Effector CD8-positive, alpha-beta T cell (primary cell): ENCODE measurements around the gene ARHGAP18.

Experiments
- DNase-seq: peaks from one replicate; lab custom pipeline; 2025; lab: John Stamatoyannopoulos, UW
- total RNA-seq, 4 experiments: gene quantifications; one replicate each; lab custom pipeline; 2026; lab: John Stamatoyannopoulos, UW

Gene ARHGAP18, protein sequence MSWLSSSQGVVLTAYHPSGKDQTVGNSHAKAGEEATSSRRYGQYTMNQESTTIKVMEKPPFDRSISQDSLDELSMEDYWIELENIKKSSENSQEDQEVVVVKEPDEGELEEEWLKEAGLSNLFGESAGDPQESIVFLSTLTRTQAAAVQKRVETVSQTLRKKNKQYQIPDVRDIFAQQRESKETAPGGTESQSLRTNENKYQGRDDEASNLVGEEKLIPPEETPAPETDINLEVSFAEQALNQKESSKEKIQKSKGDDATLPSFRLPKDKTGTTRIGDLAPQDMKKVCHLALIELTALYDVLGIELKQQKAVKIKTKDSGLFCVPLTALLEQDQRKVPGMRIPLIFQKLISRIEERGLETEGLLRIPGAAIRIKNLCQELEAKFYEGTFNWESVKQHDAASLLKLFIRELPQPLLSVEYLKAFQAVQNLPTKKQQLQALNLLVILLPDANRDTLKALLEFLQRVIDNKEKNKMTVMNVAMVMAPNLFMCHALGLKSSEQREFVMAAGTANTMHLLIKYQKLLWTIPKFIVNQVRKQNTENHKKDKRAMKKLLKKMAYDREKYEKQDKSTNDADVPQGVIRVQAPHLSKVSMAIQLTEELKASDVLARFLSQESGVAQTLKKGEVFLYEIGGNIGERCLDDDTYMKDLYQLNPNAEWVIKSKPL
- total RNA-seq, result 18.3 to 56.6 (median 47.5) reads per million in 4 experiments

DNA sequence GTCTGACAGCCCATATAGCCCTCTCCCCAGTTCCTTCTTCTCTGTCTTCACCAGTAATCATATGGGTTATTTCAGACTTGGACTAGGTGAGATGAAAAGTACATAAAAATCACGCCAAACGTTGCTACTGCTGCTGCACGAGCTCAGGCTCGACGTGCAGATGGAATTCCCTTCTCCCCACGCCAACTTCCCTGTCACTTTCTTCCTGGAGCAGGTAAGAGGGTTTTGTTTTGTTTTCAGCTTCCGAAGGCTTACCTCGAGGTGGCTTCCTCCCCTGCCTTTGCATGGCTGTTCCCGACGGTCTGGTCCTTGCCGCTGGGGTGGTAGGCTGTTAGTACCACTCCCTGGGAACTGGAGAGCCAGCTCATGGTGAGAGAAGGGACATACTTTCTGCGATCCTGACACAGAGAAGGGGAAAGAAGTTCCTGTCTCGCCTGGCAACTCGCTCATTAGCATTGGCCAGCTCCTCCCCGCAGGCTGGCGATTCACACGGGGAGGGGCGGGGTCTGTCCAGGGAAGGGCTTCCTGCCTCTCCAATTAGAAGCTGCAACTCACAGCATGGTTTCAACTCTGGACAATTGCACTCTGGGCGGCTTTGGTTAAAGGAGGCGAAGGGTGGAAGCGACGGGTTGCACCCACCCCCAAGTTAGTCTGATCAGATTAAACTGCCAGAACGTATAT, at the start of gene ARHGAP18:
ARHGAP18 (minus strand) TSS at position 409 of the 681 bp plus-strand sequence; CDS start at position 368, 41 bp downstream.
- peak; percentile 50 for DNase-seq

DNA sequence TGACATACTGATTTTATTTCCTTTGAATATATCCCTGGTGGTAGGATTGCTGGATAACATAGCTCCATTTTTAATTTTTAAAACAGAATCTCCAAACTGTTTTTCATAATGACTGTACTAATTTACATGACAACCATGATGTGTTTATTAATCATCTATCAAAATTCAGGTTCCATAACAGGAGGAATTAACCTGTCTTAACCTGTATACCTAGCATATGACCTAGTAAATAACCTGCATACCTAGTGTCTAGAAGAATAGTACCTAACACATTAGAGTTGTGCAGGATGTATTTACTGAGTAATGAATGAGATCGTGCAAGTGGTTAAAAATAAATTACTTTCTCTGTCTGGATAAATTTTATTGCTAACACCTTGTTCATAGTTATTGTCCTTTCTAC, 45.8 kb upstream of the ARHGAP18 start:
- DNase-seq, result no peak

DNA sequence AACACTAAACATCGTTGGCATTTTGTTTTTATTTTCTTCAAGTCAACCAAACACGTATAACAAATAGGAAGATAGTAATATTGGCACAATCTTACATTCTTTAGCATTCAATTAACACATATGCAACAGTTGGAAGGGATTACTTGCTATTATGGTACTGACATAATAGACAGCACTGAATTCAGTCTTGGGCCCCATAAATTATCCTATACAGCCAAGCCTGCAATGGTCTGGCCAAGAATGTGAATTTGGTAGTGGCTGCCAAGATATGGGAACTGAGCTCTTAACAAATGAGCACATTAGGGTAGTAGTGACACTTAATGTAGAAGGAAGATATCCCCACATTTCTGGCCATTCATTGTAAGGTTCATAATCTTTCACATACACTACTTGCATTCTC, 44.8 kb upstream of the ARHGAP18 start:
- no peak for DNase-seq

DNA sequence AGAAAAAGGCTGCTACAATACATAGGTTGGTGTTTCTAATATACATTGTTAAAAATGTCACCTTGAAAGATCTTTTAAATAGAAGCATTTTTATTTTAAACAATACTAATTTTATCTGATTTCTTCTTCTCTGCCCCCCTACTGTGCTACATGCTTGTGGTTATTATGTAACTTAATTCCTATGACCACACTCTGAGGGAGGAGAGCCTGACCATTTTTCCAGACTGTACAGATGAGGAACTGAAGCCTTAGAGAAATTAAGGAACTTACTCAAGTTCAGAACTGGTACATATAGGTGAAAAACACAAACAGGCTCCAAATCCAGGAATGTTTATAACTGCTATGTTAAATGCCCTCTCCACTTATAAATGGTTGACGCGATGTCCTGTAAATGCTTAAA, 43.4 kb upstream of the ARHGAP18 start:
- DNase-seq, result no peak

DNA sequence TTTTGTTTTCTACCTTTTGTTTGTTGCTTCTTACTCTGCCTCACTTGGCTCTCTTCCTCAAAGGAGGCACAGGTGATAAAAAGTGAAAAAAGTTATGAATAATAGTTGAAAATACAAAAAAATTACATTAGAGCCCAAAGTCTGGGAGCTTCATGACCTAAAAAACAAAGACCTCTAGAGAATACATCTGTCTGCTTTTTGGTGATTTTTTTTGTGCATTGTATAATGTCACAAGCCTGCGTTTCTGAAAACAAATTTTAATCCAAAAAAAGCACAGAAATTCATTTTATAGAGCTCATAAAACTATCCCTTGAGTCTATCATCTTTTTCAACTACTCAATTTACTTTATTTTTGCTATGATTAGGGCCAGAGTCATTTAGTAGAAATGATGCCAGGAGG, 41.4 kb upstream of the ARHGAP18 start:
- DNase-seq, result no peak

DNA sequence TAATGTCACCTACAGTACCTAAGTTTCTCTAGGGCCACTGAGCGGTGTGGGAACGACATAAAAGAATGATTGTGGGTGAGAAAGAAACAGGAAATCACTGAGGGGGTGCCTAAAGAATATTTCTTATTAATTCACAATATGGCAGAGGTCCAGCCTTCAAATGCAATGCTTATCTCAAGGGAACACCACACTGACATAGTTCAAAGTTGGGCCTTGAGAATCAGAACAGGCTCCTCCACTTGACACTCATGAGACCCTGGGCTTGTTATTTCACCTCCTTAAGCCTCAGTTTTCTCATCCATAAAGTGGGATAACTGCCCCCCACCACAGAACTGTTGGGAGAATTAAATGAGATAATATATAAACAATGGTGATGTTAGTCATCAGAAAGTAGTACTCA, 40.4 kb upstream of the ARHGAP18 start:
- DNase-seq, result no peak

DNA sequence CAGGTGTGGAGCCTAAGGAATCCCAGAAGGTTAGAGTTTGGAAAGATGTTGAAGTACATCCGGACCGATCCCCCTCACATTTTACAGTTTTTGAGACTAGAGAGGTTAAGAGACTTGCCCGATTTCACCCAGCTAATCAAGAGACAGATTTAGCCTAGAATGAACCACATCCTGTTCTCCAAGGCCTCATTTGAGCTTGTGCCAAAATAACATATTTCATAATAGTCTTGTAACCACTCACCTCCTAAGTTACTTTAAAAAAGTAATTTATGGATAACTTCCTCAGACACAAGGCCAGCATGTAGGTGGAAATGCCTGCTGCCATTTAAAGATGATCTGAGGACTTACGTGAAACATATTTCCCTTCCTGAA, 39.8 kb upstream of the ARHGAP18 start:
- DNase-seq, result no peak

DNA sequence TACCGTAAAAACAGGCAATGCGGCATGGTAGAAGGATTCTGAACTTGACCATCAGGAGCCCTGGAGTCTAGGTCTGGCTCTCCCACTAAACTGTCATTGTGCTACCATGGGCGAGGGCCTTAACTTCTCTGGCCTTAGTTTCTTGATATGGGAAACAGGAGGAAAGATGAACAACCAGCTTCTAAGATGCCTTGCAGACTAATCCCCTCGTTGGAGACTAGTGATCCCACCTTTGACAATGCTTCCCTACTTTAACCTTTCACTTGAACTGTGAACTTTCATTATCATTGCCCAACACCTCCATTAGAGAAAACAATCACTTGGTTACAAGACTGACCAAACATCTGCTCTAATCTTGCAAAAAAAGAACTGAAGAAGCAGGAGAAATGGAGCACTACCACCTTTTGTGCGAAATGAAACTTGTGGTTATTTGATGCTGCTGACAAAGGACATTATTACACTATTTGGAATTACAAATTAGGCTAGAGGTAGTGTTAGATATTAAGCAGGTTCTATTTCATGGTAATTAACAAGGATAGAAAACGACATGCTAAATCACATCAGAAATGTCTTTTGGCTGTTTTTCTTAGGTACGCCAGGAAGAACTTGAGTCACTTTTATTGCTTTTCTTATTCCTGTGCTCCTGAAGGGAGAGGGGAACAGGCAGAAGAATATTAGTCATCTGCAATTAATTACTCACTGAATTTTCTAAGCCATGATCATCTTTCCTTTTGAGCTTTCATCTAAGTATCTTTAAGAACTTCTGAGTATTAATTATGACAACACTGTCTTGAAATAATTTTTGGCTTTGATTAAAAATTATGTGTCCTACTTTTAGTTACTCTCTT, 39.1 kb upstream of the ARHGAP18 start:
- DNase-seq, result no peak

DNA sequence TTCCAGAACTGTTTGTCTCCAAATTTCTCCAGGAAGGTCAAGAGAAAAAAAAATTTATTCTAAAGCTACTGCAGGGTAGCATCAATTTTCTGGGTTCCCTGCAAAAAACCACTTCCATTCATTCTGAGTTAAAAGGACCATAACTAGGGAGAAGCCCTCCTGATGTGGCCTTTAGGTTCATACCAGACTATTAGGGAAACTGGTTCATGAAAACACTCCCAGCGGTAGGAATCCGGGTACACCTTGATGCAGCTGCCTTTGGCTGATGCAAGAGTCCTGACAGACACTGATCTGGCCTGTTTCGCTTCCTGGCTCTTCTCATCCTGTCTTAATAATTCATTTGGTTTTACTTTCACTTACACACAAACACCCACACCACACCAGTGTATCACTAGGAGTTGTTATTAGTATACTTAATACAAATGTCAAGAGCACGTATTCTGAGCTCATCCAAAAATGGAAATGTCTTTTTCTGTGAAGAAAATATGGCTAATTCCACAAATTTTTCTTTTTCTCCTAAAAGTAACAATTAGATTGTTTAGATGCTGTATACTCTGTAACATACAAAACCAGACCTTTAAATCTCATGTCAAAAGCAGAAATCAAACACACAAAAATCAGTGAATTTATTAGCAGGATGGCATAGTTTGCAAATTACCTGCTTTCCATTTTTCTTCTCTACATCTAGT, 38.4 kb upstream of the ARHGAP18 start:
- DNase-seq, result peak; percentile 4

DNA sequence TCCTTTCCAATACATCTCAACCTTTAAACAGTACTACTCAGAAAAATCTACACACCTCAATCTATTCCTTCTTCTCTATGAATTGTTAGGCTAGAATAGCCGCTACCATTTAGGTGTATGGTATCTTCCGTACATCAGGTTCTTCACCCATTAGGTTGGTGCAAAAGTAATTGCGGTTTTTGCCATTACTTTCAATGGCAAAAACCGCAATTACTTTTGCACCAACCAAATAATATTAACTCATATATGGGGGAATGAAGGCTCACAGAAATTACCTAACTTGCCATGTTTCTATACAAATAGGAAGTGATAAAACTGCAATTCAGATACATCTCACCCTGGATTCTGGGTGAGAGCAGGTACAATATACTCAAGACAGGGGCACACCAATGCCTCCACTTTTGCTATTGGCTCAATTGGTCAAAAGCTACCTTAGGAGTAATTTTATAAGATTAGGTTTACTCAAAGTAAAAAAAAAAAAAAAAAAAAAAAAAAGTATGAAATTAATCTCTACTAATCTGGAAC, 37.7 kb upstream of the ARHGAP18 start:
- DNase-seq, result no peak

DNA sequence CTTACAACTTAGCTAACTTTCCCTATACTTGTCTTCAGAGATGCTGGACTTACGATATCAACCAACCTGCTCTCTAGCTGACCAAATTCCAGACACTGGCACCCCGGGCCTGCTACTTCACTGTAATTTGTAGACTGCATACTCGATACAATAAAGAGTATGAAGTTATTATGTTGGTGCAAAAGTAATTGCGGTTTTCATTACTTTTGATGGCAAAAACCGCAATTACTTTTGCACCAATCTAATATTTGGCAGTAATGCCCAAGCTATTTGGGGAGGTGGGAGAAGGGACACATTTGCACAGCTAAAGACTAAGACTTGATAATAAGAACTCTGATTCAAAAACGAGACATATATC, 34.9 kb upstream of the ARHGAP18 start:
- DNase-seq, result no peak

DNA sequence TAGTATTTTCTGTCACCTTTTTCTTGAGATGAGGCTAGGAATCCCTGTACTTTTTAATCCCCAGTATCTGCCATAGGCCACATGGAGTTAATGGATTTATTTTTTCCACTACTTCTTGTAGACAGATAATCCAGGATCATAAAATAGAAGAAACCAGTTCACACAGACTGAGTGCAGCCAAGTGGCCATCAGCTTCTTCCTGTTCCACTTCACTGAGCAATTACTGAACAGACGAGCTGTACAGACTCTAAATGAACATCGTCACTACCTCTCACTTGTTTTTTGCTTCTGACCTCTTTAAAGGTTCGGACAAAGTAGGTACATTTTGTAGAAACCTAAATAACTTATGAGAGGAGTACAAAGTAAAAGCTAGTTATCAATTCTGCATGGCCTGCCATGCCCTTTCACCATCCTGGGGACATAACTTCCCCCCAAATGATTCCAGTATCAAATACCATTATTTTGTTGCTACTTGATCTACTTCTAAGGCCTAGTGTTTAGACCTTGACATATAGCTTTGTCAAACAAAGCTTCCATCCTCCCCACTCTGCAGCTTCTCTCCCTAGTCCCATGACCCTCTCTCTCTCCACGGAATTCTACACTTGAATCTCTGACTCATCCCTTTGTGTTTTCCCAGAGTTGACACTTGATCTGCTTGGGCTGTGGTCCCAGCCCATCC, 34.4 kb upstream of the ARHGAP18 start:
- no peak for DNase-seq

DNA sequence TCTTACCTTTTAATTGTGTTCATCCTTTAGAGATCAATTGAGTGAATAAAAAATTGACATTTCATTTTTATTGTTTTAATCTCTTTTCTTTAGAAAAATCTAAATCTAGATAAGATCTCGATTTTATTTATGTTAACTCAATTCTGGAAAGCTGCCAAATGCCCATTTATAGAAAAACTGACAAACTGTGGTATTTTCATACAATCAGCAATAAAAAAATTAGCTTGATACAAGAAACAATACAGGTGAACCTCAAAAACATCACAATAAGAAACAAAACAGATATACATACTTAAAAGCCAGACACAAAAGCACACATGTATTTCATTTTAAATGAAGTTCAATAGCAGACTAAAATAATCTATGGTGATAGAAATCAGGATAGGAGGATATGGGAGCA, 30.0 kb upstream of the ARHGAP18 start:
- no peak for DNase-seq

DNA sequence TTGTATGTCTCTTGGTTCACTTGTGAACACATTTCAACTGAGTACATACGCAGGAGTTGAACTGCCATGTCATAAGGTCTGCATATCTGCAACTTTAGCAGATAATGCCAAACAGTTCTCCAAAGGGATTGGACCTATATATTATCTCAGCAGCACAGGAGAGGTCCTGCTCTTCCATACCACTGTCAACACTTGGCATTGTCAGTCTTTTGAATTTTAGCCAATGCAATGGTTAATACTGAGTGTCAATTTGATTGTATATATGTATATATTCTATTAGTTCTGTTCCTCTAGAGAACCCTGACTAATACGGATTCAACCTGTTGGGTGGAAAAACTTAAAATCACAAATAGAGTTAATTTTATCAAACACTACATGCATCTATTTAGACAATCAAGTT, 26.1 kb upstream of the ARHGAP18 start:
- DNase-seq, result no peak

DNA sequence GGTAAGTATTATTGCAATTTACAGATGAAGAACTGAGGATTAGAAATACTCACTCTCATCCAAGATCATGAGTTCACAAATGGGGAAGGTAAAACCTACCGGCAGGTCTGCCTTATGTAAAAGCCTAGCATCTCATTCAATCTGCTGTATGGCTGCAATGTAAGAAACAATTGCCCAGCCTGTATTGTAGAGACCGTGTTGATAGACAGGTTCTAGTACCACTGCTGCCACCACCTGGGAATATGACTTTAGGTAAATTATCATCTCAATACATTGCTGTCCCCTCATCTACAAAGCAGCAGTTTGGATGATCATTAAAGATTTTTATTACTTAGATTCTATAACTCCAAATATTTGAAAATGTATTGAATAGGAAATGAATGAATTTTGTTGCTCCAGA, 23.3 kb upstream of the ARHGAP18 start:
- no peak for DNase-seq

DNA sequence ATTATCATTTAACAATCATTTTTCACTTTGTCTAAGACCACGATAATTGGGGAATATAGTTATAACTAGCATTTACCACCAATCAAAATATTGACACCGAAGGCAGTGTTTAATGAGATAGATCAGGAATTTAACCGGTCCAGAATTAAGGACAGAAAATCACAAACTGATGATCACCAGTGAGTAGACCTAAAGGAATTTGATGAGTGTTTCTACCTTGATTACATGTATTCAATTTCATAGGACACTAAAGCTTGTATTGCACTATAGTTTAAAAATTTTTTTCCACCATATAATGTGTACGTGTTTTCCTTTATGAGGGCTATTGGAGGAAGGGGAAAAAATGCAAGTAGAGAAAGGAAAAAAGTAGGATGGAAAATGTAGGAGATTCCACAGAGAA, 22.6 kb upstream of the ARHGAP18 start:
- DNase-seq, result no peak

DNA sequence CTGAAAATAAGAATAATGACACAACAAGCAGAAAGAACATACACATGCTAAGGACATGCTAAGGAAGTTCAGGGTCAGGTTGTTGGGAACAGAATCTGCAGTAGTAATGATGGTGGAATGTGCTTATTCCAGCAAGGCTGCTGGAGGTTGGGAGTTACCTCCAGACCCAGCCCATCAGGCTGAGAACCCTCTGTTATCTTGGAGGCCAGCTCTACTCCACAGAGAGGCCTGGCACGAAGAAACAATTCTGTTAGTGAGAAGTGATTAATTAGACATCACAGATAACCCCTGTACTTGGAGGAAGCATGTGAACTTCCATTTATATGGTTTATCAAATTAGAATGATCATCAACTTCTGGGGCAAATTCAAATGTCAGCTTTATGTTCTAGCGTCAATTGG, 22.1 kb upstream of the ARHGAP18 start:
- DNase-seq, result no peak

DNA sequence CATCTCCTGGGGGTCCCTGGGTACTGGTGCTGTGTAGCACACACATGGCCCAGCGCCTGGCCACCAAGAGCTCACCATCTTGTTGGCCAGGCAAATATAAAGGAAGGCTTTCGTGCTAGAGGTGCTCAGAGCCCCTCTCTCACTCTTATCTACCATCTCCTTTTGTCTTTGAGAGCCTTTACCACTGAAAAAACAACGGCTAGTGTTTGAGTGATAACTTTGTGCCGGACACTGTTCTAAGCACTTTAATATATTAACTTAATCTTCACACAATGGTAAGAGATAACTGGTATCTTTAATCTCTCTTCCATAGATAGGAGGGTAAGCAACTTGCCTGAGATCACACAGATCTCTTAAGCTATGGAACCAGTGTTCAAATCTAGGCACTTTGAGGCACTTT, 21.5 kb upstream of the ARHGAP18 start:
- DNase-seq, result no peak

DNA sequence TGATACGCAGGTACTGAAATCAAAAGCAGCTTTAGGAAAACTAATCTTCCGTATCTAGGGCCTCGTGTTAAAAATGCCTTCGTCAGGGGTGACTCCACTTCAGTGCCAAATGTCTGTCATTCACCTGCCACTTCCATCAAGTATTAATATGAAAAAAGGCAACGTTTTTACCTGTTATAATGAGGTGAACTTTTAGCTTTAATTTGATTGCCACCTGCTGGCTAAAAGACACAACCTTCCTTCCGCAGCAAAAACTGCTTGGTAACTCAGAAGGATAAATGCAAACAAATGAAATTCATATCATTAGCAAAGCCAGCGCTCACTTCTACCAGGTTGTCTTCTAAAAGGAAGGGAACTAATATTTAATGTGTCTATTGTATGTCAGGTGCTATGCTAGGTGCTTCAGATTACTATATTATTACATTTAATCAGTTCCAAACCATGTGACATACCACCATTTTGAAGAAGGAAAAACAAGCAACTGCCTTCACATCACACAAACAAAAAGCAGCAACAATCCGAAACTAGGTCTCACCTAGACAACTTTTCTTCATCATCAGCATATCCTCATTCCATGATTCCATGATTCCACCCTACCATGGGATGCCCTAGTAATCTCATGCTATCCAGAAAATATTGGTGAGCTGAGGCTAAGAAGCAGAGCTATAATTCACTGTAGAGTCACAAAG, 20.6 kb upstream of the ARHGAP18 start:
- DNase-seq, result no peak

DNA sequence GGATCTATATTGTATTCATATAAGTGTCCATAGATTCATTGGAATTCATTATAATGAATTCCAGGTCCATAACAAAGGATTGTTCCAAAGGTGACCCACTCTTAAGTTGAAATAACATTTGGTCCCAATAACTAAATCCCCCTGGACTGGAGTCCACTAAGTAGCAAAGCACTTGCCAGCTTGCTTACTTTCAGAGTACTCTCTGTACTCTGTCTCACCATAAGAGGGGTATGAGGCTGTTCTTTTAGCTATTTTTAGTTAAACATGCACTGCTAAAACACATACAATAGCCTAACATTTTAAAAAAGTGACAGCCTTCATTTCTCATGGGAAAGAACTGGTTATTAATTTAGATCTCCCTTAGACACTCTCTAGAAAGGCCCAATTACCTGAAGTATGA, 16.7 kb upstream of the ARHGAP18 start:
- no peak for DNase-seq
